GM21528 (cell line): Measurements from ENCODE around the gene USP34.
"Not testable (repeated sequence)": the region's sequence is repeated elsewhere in the genome, so short reads cannot be mapped to it uniquely, and the experiment has no call there.

Experiments used
- ATAC-seq: cut with Tn5 transposase; IDR thresholded peaks from one replicate; pipeline ENCODE4 v1.9.1; 2021; ENCODE audit warnings: mild to moderate bottlenecking, moderate library complexity; ENCODE audit not compliant: unreplicated experiment, low FRiP score

The USP34 gene

DNA sequence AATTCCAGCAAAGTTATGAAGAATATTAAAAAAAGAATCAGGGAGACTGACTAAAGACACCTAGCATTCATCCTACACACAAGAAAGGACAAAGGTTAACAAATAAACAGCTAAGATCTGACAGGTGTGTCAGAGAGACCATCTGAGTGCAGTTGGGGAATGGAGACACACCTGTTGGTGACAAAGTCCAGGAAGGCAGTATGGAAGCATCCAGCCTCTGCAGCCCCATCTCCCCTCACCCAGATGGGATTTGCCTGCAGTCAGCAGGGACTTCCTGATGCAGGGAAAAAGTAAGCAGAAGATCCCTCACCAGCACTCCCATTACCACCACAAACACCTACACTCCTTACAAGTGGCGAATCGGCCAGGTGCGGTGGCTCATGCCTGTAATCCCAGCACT is 37.9 kb downstream of the USP34 start:
- no peak for ATAC-seq

GRCh38 chr2:61431345-61431744 is 39.5 kb downstream of the USP34 start:
- ATAC-seq: no peak

DNA sequence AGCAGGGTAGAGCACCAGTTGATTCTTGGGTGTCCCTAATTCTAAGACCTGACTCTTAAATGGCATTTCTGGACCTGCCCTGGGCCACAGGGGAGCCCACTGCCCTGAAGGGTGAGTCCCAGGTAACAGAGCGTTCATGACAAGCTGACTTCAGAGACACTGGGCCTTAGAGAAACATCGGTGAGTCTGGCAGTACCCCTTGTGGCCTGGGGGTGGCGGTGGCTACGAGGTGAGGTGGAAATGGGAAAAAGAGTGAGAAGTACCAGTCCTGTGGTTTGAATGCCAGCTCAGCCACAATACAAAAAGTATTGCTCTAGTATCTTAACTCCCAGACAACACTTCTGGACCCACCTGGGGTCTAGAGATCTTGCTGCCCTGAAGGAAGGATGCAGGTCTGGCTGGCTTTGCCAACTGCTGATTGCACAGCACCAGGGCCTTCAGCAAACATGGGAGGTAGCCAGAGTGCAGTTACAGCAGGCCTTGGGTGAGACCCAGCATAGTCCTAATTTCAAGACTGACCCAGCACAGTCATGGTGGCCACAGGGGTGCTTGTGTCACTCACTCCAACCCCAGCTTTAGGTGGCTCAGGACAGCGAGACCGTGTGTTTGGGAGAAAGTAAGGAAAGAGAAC is 44.5 kb downstream of the USP34 start:
- no peak for ATAC-seq

- no peak for ATAC-seq
Measured at GRCh38 chr2:61425605-61426155, 45.2 kb downstream of the USP34 start.

DNA sequence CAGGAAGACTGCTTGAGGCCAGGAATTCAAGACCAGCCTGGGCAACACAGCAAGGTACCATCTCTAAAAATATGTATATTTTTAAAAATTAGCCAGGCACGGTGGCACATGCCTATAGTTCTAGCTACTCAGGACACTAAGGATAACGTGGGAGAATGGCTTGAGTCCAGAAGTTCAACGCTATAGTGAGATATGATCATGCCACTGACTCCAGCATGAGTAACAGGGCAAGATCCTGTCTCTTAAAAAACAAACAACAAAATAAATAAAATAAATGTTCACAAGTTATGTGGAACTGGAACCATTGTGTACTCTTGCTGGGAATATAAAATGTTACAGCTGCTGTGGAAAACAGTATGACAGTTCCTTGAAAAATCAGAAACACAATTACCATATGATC is 47.2 kb downstream of the USP34 start:
- ATAC-seq: no peak

DNA sequence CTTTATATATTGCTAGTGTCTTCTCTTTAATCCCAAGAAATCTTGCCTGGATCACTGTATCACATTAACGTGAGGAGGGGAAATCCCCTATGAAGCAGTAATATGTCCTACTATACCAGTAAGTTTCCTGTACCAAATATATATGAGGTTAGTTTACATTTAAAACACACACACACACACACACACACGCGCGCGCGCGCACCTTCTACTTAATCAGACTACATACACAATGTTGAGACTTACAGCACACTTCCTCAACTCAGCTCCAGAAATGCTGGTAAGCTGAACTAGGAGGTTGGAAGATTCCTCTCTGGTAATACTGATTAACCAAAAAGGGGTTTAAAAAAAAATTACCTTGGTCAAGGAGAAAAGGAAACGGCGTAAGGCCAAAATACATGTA is 49.3 kb downstream of the USP34 start:
- no peak for ATAC-seq

DNA sequence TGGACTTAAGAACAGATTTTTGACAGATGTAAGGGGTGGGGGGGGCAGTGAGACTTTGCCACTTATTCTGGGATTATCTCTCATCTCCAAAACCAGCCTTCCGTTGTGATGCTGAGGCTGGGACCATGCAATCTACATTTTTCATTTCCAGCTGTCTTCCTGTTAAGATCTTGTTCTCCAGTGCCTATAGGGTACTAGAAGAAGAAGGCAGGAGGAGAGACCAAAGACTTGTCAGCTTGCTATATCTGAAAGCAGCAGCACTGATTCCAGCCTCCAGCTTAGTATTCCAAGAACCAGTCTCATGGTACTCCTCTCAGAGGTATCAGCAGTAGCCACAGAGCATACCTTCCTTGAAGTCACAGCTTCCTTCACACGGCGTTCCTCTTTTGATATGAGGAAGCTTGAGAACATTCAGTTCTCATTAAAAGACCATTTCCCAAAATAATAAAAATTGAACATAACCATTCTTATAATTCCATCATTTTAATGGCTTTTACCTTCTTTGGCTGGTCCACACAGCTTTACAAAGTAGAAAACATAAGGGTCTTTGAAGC is 49.8 kb downstream of the USP34 start:
- no peak for ATAC-seq

- ATAC-seq: no peak
Measured at GRCh38 chr2:61419570-61419969, 51.3 kb downstream of the USP34 start.

DNA sequence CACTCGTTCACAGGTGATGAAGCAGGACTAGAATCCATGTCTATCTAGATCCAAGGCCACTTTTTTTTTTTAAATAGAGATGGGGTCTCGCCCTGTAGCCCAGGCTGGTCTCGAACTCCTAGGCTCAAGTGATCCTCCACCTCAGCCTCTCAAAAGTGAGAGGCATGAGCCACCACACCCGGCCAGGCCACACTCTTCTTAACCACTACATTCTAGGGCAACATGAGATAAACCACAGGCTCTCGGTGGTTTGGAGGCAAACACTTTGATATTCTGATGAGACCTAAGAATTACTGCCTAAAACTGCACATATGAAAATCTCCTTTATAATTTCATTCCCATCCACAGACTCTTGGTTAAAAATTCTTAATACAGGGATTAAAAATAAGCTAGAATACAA is 51.8 kb downstream of the USP34 start:
- ATAC-seq: peak; percentile 57

DNA sequence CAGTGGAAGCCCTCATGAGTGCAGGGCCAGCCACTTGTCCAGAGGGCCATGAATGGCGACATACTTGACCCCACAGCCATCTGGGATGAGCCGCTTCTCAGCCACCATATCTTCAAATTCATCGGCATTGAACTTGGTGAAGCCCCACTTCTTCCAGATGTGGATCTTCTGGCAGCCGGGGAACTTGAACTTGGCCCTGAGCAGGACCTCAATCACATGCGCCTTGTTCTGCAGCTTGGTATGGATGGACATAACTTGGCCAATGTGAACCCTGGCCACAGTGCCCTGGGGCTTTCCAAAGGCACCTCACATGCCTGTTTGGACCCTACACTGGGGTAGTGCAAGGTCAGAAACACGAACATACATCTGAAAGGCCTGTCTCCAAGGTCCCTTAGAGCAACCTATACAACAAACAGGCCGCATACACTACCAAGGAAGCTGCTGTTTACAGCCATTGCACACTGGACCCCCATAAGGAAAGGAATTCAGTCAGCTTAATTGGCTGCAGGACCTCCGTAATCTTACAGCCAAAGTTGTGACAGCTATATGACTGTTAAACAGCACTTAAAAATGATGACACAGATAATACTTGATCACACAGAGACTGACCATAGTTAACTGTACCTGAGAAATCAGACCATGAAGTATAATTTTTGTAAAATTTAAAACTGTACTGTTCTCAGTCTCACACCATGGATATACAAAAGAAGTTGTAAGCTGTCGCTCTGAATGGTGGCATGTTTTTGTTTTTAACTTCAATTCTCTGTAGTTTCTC is 53.8 kb downstream of the USP34 start:
- ATAC-seq: no peak

GRCh38 chr2:61415265-61415664 is 55.6 kb downstream of the USP34 start:
- ATAC-seq: no peak

DNA sequence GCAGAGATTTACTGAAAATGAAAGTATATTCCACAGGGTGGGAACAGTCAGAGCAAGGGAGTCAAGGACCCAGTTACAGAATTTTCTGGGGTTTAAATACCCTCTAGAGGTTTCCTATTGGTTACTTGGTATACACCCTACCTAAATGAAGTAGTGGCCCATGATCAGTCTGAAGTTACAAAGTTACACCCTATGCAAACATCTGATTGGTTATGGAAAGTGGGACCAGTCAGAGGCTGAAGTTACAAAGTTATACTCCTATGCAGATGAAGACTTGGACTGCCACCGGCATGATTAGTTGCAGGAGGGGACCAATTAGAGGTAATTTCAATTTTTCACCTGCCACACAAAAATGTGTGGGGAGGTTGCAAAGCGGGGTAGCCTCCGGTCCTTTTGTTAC is 56.2 kb downstream of the USP34 start:
- ATAC-seq: no peak

DNA sequence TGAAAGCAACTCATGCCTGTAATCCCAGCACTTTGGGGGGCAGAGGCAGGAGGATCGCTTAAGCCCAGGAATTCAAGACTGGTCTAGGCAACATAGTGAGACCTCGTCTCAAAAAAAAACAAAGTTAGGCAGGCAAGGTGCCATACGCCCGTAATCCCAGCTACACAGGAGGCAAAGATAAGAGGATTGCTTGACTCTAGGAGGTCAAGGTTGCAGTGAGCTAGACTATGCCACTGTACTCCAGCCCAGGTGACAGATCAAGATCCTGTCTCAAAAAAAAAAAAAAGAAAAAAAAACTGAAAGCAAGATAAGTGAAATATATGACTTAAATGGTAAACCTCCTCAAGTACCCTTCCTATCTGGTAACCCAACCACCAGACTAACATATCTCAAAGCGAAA is 59.8 kb downstream of the USP34 start:
- ATAC-seq: no peak

DNA sequence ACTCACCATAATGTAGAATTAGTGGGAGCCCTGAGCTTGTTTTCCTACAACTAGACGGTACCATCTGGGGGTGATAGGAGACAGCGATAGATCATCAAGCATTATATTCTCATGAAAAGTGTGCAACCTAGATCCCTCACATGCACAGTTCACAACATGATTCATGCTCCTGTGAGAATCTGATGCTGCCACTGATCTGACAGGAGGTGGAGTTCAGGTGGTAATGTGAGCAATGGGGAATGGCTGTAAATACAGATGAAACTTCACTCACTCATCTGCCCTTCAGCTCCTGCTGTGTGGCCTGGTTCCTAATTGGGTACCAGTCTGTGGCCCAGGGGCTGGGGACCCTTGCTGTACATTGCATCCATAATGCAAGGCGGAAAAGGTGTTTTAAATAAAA is 60.7 kb downstream of the USP34 start:
- no peak for ATAC-seq

GRCh38 chr2:61405813-61406212 is 65.1 kb downstream of the USP34 start:
- no peak for ATAC-seq

- no peak for ATAC-seq
Measured at GRCh38 chr2:61404438-61404837, 66.4 kb downstream of the USP34 start.

DNA sequence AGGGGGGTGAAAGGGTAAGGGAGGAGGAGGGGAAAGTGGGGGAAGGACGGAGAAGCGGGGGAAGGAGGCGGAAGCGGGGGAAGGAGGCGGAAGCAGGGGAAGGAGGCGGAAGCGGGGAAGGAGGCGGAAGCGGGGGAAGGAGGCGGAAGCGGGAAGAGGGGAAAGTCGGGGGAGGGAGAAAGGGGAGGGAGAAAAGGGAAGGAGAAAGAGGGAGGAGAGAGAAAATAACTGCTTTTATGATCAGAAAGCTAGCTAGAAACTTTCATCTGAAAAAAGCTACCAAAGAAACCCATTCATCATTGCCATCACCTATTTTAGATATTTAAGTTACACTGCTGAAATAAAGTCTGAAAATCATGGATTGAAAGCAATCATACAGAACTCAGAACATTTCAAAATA is 72.5 kb downstream of the USP34 start:
- ATAC-seq: no peak

- no peak for ATAC-seq
Measured at GRCh38 chr2:61396005-61396404, 74.9 kb downstream of the USP34 start.

- not testable (repeated sequence) for ATAC-seq
Measured at GRCh38 chr2:61387588-61387987, 83.3 kb downstream of the USP34 start.

DNA sequence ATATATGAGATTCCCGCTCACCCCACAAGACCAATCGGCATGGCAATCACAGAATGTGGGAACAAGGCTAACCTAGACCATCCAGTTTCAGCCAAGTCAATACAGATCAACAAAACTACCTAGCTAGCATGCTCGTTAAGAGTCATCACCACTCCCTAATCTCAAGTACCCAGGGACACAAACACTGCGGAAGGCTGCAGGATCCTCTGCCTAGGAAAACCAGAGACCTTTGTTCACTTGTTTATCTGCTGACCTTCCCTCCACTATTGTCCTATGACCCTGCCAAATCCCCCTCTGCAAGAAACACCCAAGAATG is 90.0 kb downstream of the USP34 start:
- ATAC-seq: not testable (repeated sequence)

- no peak for ATAC-seq
Measured at GRCh38 chr2:61380056-61380881, 90.6 kb downstream of the USP34 start.
